ENCODE measurements around the gene TRRAP.
"Not testable (repeated sequence)": the region's sequence is repeated elsewhere in the genome, so short reads cannot be mapped to it uniquely, and the experiment has no call there.

TRRAP gene

DNA sequence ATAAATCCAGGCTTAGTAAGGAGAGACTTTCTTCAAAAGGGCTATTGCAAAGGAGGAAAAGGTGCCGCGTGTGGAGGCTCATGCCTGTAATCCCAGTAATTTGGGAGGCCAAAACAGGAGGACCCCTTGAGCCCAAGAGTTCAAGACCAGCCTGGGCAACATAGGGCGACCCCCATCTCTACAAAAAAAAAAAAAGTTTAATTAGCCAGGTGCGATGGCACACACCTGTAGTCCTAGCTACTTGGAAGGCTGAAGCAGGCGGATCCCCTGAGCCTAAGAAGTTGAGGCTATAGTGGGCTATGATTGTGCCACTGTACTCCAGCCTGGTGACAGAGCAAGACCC lies 40.7 kb upstream of the TRRAP start:
- no peak for DNase-seq (ENCODE audit: low read depth)
- no peak overlapping the region for H3K4me3 ChIP-seq (ENCODE audit: low read length)
- TF ChIP-seq, protein P1, sequence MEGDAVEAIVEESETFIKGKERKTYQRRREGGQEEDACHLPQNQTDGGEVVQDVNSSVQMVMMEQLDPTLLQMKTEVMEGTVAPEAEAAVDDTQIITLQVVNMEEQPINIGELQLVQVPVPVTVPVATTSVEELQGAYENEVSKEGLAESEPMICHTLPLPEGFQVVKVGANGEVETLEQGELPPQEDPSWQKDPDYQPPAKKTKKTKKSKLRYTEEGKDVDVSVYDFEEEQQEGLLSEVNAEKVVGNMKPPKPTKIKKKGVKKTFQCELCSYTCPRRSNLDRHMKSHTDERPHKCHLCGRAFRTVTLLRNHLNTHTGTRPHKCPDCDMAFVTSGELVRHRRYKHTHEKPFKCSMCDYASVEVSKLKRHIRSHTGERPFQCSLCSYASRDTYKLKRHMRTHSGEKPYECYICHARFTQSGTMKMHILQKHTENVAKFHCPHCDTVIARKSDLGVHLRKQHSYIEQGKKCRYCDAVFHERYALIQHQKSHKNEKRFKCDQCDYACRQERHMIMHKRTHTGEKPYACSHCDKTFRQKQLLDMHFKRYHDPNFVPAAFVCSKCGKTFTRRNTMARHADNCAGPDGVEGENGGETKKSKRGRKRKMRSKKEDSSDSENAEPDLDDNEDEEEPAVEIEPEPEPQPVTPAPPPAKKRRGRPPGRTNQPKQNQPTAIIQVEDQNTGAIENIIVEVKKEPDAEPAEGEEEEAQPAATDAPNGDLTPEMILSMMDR (conservative IDR thresholded peaks at IDR 0.05; ENCODE audit: low read length), result no peak

DNA sequence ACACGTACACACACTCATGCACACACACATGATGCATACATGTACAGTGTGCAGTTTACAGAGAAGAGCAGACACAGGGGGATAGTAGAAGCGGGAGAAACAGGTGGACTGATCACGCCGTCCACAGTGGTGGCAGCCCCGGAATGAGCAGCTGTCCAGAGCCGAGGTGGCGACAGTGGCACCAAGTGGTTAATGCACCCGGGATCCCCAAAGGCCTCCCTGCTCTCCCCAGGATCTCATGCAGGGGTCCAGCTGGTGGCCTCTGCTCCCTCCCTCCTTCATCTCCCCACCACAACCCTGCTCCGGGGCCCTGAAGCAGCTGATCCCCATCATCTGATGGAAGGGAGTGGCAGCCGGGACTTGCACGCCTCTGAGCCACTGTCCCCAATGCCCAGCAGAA lies 38.2 kb upstream of the TRRAP start:
- DNase-seq (ENCODE audit: low read depth), result no peak
- TF ChIP-seq, protein P1 (conservative IDR thresholded peaks at IDR 0.05; ENCODE audit: low read length), result no peak
- H3K4me3 ChIP-seq (ENCODE audit: low read length), result no peak overlapping the region

DNA sequence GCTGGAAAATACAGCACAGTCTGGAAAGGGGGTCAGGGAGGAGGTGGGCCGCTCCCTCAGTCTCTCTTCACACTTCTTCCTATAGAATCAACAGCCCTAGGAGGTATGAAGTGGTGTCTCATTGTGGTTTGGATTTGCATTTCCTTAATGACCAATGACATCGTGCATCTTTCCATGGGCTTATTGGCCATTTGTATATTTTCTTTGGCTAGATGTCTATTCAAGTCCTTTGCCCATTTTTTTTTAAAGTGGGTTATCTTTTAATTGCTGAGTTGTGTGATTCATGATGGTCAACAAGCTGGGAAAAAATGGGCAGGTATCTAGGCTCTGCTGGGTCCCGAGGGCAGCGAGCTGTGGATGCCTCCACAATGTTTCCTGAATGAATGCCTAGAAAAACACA lies 37.6 kb upstream of the TRRAP start:
- no peak for DNase-seq (ENCODE audit: low read depth)
- TF ChIP-seq, protein P1 (conservative IDR thresholded peaks at IDR 0.05; ENCODE audit: low read length), result no peak
- H3K4me3 ChIP-seq (ENCODE audit: low read length), result no peak overlapping the region

DNA sequence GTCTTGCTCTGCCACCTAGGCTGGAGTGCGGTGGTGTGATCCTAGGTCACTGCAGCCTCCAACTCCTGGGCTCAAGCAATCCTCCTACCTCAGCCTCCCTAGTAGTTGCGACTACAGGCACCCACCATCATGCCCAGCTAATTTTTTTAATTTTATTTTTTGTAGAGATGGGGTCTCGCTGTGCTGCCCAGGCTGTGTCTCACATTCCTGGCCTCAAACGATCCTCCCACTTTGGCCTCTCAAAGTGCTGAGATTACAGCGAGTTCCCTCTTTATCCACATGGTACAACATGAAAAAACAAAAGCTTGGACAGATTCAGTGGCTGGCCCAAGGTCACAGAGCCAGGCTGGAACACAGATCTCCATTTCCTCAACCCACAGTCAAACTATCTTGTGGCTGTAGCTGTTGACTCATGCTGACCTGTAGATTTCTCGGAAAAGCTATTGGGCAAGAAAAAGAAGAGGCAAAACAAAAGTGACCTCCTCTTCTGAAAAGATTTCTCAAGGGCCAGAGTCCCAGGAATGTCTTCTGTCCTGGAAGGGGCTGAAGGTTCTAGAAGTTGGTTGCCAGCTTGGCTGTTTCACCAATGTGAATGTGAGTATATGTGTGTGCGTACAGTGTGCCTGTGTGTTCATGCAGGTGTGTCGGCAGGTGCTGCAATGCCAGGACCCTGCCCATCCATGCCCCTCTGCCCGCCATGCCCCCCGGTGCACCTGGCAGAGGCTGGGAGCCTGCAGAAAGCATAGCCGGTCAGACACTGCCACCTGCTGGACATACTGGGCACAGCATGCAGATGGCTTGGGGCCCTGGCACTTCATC lies 36.9 kb upstream of the TRRAP start:
- DNase-seq (ENCODE audit: low read depth), result peak; percentile 85
- no peak overlapping the region for H3K4me3 ChIP-seq (ENCODE audit: low read length)
- TF ChIP-seq, protein P1 (conservative IDR thresholded peaks at IDR 0.05; ENCODE audit: low read length), result peak; percentile 96

- not testable (repeated sequence) for DNase-seq (ENCODE audit: low read depth); H3K4me3 ChIP-seq (ENCODE audit: low read length)
Observed at GRCh38 chr7:98842552-98842951, 35.8 kb upstream of the TRRAP start.

DNA sequence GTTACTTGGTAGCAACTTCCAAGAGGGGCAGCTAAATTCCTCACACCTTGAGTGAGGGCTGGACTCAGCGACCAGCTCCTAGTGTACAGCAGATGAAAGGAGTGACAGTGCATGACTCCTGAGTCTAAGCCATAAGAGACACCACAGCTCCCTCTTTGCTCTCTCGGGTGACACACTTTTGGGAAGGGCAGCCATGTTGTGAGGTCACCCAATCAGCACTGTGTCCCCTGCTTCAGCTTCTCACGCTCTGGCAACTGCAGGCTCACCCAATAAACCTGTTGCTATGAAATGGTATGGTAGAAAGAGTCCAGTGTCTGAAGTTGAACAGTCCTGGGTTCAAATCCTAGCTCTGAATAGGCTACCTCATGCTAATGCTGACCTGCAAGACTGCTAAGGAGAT lies 29.4 kb upstream of the TRRAP start:
- TF ChIP-seq, protein P1 (conservative IDR thresholded peaks at IDR 0.05; ENCODE audit: low read length), result no peak
- H3K4me3 ChIP-seq (ENCODE audit: low read length), result no peak overlapping the region
- DNase-seq (ENCODE audit: low read depth), result no peak

DNA sequence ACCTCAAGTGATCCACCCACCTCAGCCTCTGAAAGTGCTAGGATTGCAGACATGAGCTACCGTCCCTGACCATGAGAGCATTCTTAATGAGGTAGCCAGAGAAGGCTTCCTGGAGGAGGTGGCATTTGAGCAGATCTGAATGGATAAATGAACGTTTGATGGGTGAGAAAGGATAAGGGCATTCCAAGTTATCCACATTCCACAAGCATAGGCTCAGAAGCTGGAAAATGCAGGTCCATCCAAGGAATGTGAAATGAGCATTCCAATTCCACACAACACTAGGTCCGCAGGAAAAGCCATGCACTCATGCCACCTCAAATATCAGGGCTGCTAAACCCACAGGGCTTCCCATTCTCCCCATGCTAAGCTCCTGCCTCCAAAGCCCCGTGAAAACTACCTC lies 25.5 kb upstream of the TRRAP start:
- no peak overlapping the region for H3K4me3 ChIP-seq (ENCODE audit: low read length)
- TF ChIP-seq, protein P1 (conservative IDR thresholded peaks at IDR 0.05; ENCODE audit: low read length), result no peak
- DNase-seq (ENCODE audit: low read depth), result peak; percentile 80
